NCI-H510A treated with DMSO at 0.1 percent for 48 hours (cell line): ENCODE results near the gene GJE1.

Experiments
- DNase-seq: peaks from one replicate; lab custom pipeline; 2025; lab: John Stamatoyannopoulos, UW

The GJE1 gene

DNA sequence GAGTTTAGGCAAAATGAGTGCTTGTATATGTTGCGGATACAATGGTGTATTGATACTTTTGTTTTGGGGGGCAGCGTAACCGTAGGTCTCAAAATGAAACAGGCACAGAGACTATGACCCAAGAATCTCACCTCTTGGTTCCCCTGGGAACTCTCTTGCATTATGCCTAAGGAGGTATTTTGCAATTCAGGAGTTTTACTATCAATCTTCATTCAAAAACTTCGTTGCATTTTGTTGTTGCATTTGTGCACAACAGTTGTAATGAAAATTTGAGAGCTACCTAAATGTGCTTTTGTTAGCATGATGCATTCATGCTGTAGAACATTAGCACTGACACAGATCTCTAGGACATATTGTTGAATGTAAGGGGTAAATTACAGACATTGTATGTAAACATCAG, 32.5 kb downstream of the GJE1 start:
- no peak for DNase-seq

DNA sequence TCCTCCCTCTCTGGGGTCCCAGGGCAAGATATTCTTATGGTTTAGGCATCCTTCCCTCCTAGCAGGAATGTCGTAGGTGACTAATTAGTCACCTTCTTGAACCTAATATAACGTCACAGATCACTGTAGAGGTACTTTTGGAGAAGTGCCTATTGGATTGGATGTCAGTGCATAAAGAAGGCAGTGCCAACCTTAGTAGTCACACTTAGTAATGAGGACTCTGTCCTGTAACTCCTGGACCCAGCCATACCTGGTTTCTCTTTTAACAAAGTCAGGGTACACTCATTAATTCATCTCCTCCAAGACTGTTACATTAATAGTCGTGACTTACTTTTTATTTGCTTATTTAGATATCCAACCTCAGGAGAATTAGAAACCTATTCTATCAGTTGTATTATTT, 34.3 kb downstream of the GJE1 start:
- no peak for DNase-seq

DNA sequence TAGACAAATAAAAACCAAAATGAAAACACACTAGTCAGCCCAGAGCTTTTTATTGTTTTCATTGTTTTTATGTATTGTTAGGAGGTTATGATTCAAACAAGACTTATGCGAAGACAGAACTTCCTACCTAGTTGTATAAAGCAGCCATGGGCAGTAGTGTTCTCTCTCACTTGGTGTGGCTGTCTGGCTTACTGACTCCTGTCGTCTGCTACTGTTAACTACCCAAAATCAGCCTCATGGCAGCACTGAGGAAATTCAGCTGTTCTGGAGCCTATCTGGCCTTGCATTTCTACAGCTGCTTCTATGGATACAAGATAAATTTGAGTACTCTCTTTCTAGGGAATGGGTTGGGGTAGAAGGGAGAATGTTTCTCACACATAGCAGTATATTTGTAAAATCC, 34.8 kb downstream of the GJE1 start:
- DNase-seq: no peak

DNA sequence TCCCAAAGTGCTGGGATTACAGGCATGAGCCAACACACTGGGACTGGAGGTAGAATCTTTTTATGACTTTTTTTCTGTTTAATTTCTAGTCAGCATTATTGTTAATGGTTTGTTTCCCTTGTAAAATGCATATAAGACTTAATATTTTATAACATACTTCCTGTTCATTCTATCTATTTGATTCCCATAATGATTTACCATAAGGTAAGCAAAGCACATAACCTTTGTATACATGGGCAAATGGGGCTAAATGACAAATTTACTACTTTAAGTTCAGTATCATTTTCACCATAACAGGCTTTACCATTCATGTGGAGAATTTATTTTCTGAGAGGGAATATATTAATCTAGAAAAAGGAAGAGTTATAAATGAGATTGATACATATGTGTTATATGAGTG, 38.6 kb downstream of the GJE1 start:
- no peak for DNase-seq

DNA sequence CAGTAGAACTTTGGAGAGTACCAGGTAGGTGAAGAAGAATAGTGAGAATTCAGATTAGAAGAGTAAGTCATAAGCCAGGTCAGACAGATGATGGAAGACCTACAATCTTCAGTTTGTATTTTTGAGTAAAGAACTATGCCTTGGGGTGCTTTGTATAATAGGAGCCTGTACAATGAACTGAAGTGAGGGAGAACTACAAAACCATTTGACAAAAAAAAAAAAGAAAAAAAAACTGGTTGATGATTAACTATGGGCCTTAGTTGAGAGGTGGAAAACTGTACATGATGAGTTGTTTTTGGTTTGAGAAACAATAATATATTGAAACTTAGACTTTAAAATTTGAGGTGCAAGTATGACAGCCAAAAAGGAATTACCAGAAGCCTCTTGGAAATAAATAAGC, 40.0 kb downstream of the GJE1 start:
- DNase-seq: no peak

DNA sequence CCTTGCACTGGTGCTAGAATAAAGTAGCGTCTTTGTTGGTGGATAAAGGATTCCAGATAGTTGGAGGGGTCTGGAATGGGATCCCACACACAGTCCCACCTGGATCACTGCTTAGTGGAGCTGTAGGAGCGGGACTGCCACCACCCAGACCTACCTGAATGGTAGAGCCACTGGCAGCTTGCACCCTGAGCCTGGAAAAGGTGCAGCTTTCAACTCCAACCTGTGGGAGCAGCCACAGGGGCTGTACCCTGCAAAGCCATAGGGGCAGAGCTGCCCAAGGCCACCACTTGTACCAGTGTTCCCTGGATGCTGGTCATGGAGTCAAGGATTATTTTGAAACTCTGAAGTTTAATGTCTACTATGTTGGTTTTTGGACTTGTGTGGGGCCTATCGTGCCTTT, 41.3 kb downstream of the GJE1 start:
- no peak for DNase-seq

DNA sequence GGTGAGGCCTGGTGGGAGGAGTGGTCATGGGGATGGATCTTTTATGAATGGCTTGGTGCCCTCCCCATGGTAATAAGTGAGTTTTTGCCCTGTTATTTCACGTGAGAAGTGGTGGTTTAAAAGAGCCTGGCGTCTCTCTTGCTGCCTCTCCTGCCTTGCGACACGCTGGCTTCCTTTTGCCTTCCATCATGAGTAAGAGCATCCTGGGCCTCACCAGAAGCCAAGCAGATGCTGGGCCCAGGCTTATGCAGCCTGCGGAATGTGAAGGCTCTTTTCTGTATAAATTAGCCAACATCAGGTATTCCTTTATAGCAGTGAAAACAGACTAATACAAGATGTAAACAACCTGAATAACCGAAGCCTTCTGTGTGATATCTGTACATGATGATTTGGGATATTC, 42.0 kb downstream of the GJE1 start:
- no peak for DNase-seq

DNA sequence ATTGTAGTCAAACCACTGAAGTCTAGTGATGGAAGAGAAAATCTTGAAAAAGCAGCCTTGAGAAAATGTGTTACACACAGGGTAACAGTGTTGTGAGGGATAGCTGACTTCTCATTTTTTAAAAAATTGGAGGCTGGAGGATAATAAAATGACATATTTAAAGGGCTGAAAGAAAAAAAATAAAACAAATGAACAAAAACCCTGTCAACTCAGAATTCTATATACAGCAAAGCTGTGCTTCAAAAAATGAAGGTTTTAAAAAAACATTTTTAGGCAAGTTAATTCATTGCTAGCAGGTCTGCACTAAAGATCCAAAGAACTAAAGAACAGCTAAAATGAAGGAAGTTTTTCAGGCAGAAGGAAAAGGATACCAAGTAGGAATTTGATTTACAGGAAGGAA, 45.4 kb downstream of the GJE1 start:
- DNase-seq: no peak

DNA sequence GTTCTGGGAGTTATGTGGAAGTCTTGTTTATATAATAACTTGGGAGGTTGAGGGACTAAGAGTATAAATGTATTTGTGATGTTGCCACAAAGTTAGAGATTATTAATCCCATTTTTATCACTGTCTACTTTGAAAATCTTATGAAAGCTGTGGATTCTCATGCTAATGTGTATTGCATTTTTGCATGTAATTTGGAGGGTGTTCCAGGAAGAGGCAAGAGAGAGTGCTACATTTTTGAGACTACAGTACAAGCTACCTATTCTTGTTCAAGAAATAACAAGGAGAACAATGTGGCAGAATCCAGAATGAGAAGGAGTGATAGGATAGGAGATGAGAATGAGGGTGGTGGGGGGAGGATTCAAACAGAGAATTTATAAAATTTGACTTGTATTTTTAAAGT, 49.3 kb downstream of the GJE1 start:
- DNase-seq: no peak

DNA sequence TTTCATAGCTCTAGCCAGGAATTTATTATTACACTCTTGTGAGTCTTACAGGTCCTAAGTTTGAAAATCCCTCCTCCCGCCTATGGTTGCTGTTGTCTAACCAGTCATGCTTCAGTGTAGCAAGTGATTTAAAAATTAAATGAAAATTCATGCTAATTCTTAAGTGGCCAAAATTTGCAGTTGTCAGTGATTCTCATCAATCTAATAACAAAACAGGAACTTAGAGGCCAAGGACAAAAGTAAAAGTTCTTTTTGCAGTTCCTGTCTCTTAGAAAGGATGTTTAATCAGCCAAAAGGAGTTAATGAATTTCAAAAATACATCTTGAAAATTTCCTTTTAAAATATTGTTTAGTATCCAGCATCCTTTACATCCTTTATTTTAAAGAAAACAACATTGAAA, 50.6 kb downstream of the GJE1 start:
- no peak for DNase-seq

DNA sequence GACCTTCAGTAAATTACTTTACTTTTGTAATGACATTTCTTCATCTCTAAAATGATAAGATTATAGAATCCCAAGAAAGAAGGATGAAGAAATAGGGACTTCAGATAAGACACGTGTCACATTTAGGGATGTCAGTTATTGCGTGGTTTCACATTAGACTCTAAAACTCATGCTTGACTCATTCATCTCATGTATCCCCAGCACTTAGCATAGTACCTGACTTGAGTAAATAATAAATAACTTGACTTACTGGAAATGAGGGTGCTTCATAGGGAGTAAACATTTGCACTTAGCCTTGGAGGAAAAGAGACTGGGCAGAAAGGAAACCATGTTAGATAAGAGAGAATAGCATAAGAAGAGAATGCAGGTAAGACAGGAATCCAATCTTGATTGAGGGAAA, 51.6 kb downstream of the GJE1 start:
- DNase-seq: peak; percentile 40
